NCI-H146 (cell line): ENCODE measurements around the gene GEN1.

ENCODE experiments used
- DNase-seq: peaks from one replicate; lab custom pipeline; 2025; lab: John Stamatoyannopoulos, UW

The GEN1 gene

GRCh38 chr2:17827785-17828184, 73.8 kb downstream of the GEN1 start:
- no peak for DNase-seq

GRCh38 chr2:17830053-17831034, 76.4 kb downstream of the GEN1 start:
- no peak for DNase-seq

DNA sequence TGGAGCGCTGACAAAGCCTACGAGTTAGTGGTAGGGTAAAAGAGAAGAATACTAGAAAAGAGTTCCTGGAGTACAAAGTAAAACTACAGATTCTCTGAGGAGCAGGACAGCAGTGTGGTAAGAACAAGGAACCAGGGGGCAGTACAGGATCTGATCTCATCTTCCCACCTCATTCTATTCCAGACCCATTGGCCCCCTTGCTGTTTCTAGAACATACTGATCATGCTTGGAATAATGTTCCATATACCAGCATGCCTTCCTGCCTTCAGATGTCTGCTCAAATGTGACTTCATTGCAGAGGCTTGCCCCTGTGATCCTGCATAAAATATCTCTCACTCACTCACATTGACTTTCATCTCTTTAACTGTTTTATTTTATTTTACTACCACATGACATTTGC, 81.6 kb downstream of the GEN1 start:
- no peak for DNase-seq
